ENCODE data around the gene ARHGAP35.

ARHGAP35 gene

DNA sequence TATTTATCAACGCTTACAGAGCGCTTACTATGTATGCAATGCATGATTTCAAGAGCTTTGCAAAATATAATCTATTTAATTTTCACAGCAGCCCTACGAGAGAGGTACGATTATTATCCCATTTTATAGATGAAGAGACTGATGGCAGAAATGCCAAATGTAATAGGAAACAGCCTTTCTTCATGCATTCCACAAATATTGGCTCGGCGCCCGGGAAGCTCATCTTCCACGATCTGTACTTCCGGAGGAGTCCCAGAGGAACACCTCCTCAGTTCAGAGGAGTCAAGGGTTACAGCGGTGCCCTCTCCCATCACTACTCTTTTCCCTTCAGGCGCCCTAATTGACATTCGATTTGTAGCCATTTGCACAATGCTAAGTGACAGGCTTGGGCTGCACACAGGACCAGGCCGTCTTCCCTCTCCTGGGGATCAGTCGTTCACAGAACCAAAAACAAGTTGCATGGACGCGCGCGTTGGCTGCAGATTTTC lies 1.1 kb upstream of the ARHGAP35 start:
- DNase-seq (ENCODE audit: extremely low read depth, low read depth) = no peak
- TF ChIP-seq, protein P1, sequence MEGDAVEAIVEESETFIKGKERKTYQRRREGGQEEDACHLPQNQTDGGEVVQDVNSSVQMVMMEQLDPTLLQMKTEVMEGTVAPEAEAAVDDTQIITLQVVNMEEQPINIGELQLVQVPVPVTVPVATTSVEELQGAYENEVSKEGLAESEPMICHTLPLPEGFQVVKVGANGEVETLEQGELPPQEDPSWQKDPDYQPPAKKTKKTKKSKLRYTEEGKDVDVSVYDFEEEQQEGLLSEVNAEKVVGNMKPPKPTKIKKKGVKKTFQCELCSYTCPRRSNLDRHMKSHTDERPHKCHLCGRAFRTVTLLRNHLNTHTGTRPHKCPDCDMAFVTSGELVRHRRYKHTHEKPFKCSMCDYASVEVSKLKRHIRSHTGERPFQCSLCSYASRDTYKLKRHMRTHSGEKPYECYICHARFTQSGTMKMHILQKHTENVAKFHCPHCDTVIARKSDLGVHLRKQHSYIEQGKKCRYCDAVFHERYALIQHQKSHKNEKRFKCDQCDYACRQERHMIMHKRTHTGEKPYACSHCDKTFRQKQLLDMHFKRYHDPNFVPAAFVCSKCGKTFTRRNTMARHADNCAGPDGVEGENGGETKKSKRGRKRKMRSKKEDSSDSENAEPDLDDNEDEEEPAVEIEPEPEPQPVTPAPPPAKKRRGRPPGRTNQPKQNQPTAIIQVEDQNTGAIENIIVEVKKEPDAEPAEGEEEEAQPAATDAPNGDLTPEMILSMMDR (IDR thresholded peaks at IDR 0.05; ENCODE audit: low read depth, low read length) = no peak

DNA sequence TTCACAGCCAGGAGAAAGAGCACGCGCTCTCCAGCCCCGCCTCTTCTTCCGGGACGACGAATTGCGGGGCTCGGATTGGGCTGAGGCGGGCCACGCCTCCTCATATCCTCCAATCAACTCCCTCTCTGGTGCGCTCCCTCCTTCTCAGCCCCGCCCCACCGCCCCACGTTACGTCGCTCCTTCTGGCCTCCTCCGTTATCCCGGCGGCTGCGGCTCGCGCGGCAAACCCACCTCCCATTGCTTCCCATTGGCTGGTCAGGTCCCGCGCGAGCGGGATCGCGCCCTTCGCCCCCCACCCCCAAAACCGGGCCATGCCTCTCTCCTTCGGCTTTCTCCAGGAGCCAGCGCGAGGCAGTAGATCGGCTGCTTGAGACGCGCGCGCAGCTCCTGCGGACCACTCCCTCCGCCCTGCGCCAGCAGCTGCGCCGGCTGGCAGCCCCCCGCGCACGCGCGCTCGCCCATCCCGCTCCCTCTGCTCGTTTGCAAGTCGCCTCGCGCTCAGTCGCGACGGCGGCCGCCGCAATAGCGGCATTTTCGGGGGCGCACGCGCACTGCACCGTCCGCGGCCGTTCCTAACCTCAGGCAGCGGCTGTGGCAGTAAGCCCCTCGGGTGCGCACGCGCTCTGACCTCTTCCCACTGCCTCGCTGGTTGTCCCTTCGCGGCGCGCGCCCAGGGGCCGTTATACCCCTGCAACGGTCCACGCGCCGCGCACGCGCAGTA lies 512 bp upstream of the ARHGAP35 start:
- TF ChIP-seq, protein P1 (IDR thresholded peaks at IDR 0.05; ENCODE audit: low read depth, low read length) = no peak
- peak; percentile 98 for DNase-seq (ENCODE audit: extremely low read depth, low read depth)

DNA sequence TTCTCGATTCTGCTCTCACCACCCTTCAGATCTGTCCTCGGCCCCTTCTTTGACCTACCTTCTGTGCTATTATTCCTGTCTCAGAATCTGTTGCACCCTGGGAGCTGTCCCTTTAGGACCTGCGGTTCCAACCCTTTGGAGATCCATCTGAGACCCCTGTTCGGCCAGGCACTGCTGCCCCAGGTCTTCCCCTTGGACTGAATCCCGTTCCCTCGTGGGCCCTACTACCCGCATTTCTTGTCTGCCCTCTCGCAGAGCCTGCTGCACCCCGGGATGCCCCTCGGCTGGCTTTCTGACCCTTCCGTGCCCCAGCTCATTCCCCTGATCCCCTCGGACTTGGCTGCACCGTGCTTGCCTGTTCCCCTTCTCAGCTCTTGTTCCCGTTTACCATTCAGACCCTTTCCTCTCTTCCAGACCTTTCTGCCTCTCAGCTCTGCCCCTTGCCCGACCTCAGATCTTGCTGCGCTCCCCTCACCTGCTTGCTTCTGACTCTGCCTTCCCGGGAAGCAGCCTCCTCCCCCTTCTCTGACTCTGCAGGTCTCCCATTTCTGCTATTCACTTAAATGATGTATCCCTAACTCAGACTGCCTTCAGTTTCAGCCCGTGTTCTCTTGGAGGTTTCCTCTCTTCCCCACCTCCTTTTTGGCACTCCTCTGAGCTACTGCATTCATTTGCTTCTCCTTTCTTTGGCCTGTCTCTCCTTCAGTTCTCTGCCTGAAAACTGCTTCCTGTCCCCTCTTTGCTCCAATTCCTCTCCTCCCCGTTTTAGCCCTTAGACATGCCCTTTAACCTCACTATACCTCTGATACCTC lies 1.1 kb downstream of the ARHGAP35 start:
- no peak for DNase-seq (ENCODE audit: extremely low read depth, low read depth)
- TF ChIP-seq, protein P1 (IDR thresholded peaks at IDR 0.05; ENCODE audit: low read depth, low read length) = no peak

DNA sequence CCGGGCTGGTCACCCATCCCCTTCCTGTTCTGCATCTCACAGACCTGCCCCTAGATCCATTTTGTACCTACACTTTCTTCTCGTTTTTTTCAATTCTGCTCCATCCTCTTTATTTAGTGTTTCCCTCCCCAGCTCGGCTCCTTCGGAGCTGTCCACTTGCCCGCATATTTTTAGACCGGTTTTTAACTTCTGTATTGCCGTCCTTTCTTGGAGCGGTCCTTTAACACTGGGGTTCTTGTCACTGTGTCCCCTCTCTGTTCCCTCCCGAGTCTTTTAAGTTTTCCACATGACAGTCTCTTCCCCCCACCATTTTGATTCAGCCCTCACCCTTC lies 1.7 kb downstream of the ARHGAP35 start:
- no peak for DNase-seq (ENCODE audit: extremely low read depth, low read depth)
- TF ChIP-seq, protein P1 (IDR thresholded peaks at IDR 0.05; ENCODE audit: low read depth, low read length) = no peak

DNA sequence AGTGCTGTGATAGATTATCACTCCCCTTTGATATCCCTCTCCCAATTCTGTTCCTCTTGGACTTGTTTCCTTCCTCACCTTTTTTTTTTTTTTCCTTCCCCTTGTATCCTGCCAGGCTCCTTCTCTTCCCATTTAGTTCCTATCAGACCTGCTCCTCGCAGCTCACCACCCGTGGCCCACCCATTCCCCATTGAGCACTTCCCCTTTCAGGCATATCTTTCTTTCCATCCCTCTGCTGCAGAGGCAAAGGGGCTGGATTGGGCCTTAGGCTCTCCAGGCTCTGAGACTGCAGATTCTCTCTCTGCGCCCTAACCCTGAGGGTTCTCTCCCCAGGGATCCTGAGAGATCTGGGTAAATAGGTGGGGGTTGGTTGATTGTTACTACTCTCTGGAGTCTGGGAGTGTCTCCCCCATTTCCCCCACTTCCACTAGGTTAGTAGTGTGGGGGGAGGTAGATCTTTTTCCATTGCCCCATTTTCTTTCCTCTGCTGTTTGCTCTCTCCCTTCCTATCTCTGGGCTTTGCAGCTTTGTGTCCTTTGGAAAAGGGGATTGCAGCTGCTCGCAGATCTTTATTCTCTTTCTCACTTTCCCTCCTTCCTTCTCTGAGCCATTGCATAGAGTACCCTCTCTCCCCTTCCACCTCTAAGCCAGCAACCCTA lies 2.3 kb downstream of the ARHGAP35 start:
- DNase-seq (ENCODE audit: extremely low read depth, low read depth) = no peak
- TF ChIP-seq, protein P1 (IDR thresholded peaks at IDR 0.05; ENCODE audit: low read depth, low read length) = no peak

DNA sequence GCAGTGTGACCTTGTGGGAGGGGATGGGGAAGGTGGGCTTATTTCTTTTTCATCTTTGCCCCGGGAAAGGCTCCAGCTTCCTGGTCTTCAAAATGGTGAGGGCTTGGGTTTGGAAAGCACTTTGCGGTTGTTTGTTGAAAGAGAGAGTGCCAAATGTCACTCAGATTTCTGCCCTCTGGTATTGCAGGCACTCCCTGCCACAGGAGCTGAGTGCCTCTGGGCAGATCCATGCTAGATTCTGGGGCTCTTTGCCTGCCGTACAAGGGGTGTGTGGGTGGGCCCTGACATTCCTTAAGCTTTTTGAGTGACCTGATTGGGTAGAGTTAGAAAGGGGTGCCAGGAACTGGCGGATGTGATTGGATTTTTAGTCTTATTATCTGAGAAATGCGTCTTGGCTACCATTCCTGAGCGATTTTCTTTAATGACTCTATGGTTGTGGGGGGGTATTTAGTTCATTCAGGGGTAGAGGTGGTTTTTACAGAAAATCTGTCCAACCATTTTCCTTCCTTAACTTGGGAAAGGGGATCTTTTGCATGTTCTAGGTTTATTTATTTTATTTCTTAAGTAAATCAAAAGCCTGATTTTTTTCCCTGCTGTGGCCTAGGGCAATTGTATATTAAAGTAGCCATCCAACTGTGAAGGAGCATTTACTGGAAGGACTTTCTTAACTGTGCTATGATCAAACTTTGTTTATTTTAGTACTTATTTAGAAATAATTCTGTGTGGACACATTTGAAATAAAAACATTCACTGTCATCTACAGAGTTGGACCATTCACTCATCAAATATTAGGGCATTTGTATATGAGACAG lies 3.2 kb downstream of the ARHGAP35 start:
- TF ChIP-seq, protein P1 (IDR thresholded peaks at IDR 0.05; ENCODE audit: low read depth, low read length) = no peak
- DNase-seq (ENCODE audit: extremely low read depth, low read depth) = peak; percentile 86
